GF-D8 (cell line): ENCODE data around the gene DARS1.

Experiments
- DNase-seq: peaks from one replicate; lab custom pipeline; 2025; lab: John Stamatoyannopoulos, UW

Gene DARS1

GRCh38 chr2:135985018-135985825 lies at the start of gene DARS1:
DARS1 (minus strand) TSS chr2:135985626; CDS start chr2:135985468, 158 bp downstream.
- DNase-seq = peak; percentile 76

GRCh38 chr2:136034629-136035028 lies 49.2 kb upstream of the DARS1 start:
- no peak for DNase-seq

GRCh38 chr2:136032817-136033535 lies 47.5 kb upstream of the DARS1 start:
- DNase-seq = no peak

GRCh38 chr2:136032192-136032591 lies 46.8 kb upstream of the DARS1 start:
- DNase-seq = no peak

GRCh38 chr2:136031711-136032110 lies 46.3 kb upstream of the DARS1 start:
- no peak for DNase-seq

- peak; percentile 85 for DNase-seq
Measured at GRCh38 chr2:136030406-136030805, 45.0 kb upstream of the DARS1 start.

GRCh38 chr2:136029149-136029548 lies 43.7 kb upstream of the DARS1 start:
- no peak for DNase-seq

- DNase-seq = no peak
Measured at GRCh38 chr2:136028001-136028400, 42.6 kb upstream of the DARS1 start.

- DNase-seq = no peak
Measured at GRCh38 chr2:136027112-136027511, 41.7 kb upstream of the DARS1 start.

- DNase-seq = no peak
Measured at GRCh38 chr2:136025057-136025973, 39.9 kb upstream of the DARS1 start.

GRCh38 chr2:136024616-136025015 lies 39.2 kb upstream of the DARS1 start:
- no peak for DNase-seq

- DNase-seq = no peak
Measured at GRCh38 chr2:136024185-136024584, 38.8 kb upstream of the DARS1 start.

- DNase-seq = no peak
Measured at GRCh38 chr2:136023416-136023815, 38.0 kb upstream of the DARS1 start.

GRCh38 chr2:136022396-136023146 lies 37.1 kb upstream of the DARS1 start:
- DNase-seq = peak; percentile 94

GRCh38 chr2:136021976-136022375 lies 36.5 kb upstream of the DARS1 start:
- no peak for DNase-seq

- no peak for DNase-seq
Measured at GRCh38 chr2:136021406-136021805, 36.0 kb upstream of the DARS1 start.

GRCh38 chr2:136020831-136021230 lies 35.4 kb upstream of the DARS1 start:
- DNase-seq = no peak

GRCh38 chr2:136019825-136020224 lies 34.4 kb upstream of the DARS1 start:
- DNase-seq = no peak

GRCh38 chr2:136019306-136019705 lies 33.9 kb upstream of the DARS1 start:
- DNase-seq = peak; percentile 74

GRCh38 chr2:136017786-136018185 lies 32.4 kb upstream of the DARS1 start:
- no peak for DNase-seq

- no peak for DNase-seq
Measured at GRCh38 chr2:136016836-136017235, 31.4 kb upstream of the DARS1 start.

- DNase-seq = no peak
Measured at GRCh38 chr2:136016427-136016826, 31.0 kb upstream of the DARS1 start.
